ENCODE measurements around the gene RIMBP2.

Gene RIMBP2

GRCh38 chr12:130418251-130418650 lies 297.8 kb downstream of the RIMBP2 start:
- no peak for DNase-seq (ENCODE audit: low read depth)

- no peak for DNase-seq (ENCODE audit: low read depth)
These were observed 301.7 kb downstream of the RIMBP2 start for GRCh38 chr12:130414381-130414780.

GRCh38 chr12:130413909-130414308 lies 302.2 kb downstream of the RIMBP2 start:
- DNase-seq (ENCODE audit: low read depth): no peak

GRCh38 chr12:130412384-130412783 lies 303.7 kb downstream of the RIMBP2 start:
- DNase-seq (ENCODE audit: low read depth): no peak

- no peak for DNase-seq (ENCODE audit: low read depth)
These were observed 310.8 kb downstream of the RIMBP2 start for GRCh38 chr12:130405332-130405731.

- DNase-seq (ENCODE audit: low read depth): no peak
These were observed 314.4 kb downstream of the RIMBP2 start for GRCh38 chr12:130401703-130402102.

- no peak for DNase-seq (ENCODE audit: low read depth)
These were observed 317.8 kb downstream of the RIMBP2 start for GRCh38 chr12:130398100-130398848.

GRCh38 chr12:130396667-130397066 lies 319.4 kb downstream of the RIMBP2 start:
- no peak for DNase-seq (ENCODE audit: low read depth)

- no peak for DNase-seq (ENCODE audit: low read depth)
These were observed 321.2 kb downstream of the RIMBP2 start for GRCh38 chr12:130394906-130395305.

GRCh38 chr12:130391186-130391585 lies 324.9 kb downstream of the RIMBP2 start:
- no peak for DNase-seq (ENCODE audit: low read depth)

- DNase-seq (ENCODE audit: low read depth): no peak
These were observed 330.9 kb downstream of the RIMBP2 start for GRCh38 chr12:130385193-130385592.

GRCh38 chr12:130384234-130384633 lies 331.9 kb downstream of the RIMBP2 start:
- no peak for DNase-seq (ENCODE audit: low read depth)

- DNase-seq (ENCODE audit: low read depth): no peak
These were observed 333.3 kb downstream of the RIMBP2 start for GRCh38 chr12:130382818-130383217.

- no peak for DNase-seq (ENCODE audit: low read depth)
These were observed 340.5 kb downstream of the RIMBP2 start for GRCh38 chr12:130375296-130376287.

- no peak for DNase-seq (ENCODE audit: low read depth)
These were observed 342.0 kb downstream of the RIMBP2 start for GRCh38 chr12:130374083-130374482.

GRCh38 chr12:130372936-130373335 lies 343.2 kb downstream of the RIMBP2 start:
- no peak for DNase-seq (ENCODE audit: low read depth)

GRCh38 chr12:130371296-130371695 lies 344.8 kb downstream of the RIMBP2 start:
- DNase-seq (ENCODE audit: low read depth): no peak

GRCh38 chr12:130369816-130370215 lies 346.3 kb downstream of the RIMBP2 start:
- no peak for DNase-seq (ENCODE audit: low read depth)

- no peak for DNase-seq (ENCODE audit: low read depth)
These were observed 348.6 kb downstream of the RIMBP2 start for GRCh38 chr12:130367523-130367922.

- no peak for DNase-seq (ENCODE audit: low read depth)
These were observed 349.1 kb downstream of the RIMBP2 start for GRCh38 chr12:130367003-130367402.

- DNase-seq (ENCODE audit: low read depth): no peak
These were observed 349.9 kb downstream of the RIMBP2 start for GRCh38 chr12:130366159-130366558.

GRCh38 chr12:130364578-130364977 lies 351.5 kb downstream of the RIMBP2 start:
- no peak for DNase-seq (ENCODE audit: low read depth)

- no peak for DNase-seq (ENCODE audit: low read depth)
These were observed 354.0 kb downstream of the RIMBP2 start for GRCh38 chr12:130362060-130362459.

Measured in amniotic epithelial cell (primary cell).